C4-2B (cell line): ENCODE results near the gene LENG1.

Experiments
- H3K27ac ChIP-seq: fragments of 450-650 bp; 2 replicates; pipeline ENCODE4 v1.5.1; 2017
- ZFX ChIP-seq: fragments of 450-650 bp; IDR thresholded peaks from 2 replicates; pipeline ENCODE4 v1.6.1; 2017
- TF ChIP-seq, protein P1 (sequence below): fragments of 450-650 bp; conservative IDR thresholded peaks from 2 replicates; pipeline ENCODE4 v1.5.1; 2017; ENCODE audit warnings: mild to moderate bottlenecking

LENG1 gene

DNA sequence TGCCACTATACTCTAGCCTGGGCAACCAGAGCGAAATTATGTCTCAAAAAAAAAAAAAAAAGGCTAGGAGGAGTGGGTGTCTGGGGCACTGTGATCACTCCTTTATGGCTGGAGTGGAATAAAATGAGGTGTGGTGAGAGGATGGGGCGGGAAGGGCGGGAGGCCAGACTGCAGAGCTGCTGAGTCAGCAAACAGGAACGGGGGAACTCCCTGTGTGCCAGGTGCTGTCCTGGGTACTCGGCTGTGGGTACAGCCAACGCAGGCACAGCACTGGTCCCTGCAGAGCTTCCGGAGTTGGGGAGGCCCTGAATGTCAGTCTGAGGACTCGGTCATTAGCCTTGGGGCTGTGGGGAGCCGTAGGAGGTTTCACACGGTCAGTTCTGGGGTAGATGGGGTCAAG lies 38.3 kb downstream of the LENG1 start:
- no peak overlapping the region for H3K27ac ChIP-seq
- TF ChIP-seq, protein P1, sequence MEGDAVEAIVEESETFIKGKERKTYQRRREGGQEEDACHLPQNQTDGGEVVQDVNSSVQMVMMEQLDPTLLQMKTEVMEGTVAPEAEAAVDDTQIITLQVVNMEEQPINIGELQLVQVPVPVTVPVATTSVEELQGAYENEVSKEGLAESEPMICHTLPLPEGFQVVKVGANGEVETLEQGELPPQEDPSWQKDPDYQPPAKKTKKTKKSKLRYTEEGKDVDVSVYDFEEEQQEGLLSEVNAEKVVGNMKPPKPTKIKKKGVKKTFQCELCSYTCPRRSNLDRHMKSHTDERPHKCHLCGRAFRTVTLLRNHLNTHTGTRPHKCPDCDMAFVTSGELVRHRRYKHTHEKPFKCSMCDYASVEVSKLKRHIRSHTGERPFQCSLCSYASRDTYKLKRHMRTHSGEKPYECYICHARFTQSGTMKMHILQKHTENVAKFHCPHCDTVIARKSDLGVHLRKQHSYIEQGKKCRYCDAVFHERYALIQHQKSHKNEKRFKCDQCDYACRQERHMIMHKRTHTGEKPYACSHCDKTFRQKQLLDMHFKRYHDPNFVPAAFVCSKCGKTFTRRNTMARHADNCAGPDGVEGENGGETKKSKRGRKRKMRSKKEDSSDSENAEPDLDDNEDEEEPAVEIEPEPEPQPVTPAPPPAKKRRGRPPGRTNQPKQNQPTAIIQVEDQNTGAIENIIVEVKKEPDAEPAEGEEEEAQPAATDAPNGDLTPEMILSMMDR: no peak
- TF ChIP-seq ZFX: no peak

DNA sequence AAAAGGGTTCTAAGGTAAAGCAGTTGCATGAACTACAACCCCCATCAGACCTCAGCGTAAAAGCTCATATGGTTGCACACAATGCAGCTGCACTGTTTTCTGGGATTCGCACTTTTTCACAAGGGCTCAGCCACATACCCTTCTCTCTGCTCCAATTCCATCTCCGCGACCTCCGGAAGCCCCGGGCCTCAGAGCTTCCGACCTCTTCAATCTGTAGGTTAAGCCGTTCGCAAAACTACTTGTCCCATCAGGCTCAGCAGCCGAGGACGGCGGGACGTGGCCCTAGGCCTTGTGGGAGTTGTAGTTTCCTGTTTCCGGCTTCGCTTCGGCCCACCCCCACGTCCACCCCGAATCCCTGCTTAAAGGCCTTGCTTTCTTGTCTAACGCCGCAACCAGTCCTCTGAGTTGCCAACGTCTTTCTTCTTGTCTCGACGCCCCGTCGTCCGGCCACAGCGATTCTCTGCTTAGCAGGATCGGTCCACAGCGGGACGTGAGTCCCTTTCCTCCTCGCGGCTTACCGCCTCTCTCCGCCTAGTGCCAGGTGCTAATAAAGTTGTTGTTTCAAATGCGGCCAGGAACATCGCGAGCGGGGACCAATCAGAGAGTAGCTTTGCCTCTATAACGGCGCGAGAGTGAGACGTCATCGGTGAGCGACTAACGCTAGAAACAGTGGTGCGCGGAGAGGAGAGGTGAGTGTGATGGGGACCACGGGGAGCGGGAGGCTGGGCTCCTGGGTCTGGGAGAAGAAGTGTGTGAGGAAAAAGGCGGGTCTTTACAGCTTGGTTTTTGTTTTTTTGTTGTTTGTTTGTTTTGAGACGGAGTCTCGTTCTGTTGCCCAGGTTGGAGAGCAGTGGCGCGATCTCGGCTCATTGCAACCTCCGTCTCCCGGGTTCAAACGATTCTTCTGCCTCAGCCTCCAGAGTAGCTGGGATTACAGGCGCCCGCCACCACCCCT lies 44.1 kb downstream of the LENG1 start, which contains the start of the genes PRPF31 and TFPT:
Gene PRPF31 (plus strand): TSS at position 646 of the 955 bp plus-strand sequence. CDS start 2,525 bp downstream, outside the sequence.
Gene TFPT (minus strand): TSS at position 549 of the 955 bp plus-strand sequence. CDS start 388 bp downstream, at position 161.
- peak; percentile 86; the same call in 1 of the 2 replicates for TF ChIP-seq ZFX
- TF ChIP-seq, protein P1: no peak
- peak within 1 kb of the TSS; percentile 77 for H3K27ac ChIP-seq

DNA sequence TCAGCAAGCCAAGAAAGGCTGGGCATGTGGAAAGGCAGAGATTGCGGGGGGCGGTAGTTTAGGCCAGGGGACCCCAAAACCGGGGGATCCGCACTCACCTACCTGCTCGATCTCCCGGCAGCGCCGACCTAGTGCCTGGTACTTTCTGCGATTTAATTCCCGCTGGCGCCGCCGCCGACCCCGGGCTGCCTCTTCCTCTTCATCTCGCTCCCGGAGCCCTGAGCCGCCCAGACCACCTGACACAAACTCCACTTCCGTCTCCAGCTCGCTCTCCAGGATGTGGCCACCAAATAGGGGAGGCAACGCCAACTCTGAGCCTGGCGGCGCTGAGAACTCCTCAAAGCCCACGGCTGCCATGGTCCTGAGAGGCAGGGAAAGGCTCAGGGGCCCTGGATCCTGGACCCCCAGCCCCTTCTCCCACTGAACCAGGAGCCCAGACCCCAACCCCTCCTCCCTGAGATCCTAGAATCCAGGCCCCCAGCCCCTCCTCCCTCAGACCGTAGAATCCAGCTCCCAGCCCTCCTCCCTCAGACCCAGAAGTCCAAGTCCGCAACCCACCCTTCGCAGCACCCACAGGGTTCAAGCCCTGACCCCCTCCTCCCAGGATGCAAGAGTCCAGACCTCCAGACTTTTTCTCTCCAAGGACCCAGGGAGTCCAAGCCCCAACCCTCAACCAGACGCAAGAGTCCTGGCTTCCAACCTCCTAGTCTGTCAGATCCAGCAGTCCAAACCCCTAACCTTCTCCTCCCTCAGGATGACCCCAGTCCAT lies 45.0 kb downstream of the LENG1 start:
- peak overlapping the region; percentile 77 for H3K27ac ChIP-seq
- TF ChIP-seq, protein P1: no peak
- no peak for TF ChIP-seq ZFX

DNA sequence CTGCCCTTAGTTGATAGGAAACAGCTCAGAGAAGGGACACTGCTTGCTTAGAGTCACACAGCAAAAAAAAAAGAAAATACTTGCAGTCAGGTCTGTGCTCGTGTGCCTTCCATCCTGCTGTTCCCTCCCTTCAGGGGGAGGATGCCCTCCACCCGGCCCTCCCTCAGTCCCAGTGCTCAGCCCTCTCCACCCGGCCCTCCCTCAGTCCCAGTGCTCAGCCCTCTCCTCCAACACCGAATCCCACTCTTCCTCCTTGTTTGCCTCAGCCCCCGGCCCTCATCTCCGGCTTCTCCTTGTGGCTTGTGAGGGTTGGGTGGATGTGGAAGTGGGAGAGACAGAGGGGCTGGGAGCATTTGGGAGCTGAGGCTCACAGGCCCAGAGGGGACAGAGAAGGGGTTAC lies 49.9 kb downstream of the LENG1 start:
- TF ChIP-seq, protein P1: no peak
- no peak for TF ChIP-seq ZFX
- H3K27ac ChIP-seq: no peak overlapping the region

DNA sequence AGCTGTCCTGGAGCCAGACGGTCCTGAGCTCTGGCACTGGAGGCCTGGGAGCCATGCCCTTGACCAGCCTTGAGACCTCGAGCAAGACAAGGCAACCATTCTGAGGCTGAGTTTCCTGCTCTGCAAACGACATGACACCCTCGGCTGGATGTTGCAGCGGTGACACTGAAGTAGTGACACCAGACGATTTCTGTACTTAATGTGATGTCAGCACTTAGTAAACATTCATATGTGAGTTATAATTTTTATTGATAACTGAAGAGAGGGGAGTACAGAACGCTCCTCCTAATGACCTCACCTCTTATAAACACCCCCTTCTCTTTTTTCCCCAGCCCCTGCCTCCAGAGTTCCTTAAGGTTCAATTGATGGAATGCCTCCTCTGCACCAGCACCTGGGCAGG lies 51.0 kb downstream of the LENG1 start:
- TF ChIP-seq ZFX: no peak
- TF ChIP-seq, protein P1: no peak
- H3K27ac ChIP-seq: no peak overlapping the region

DNA sequence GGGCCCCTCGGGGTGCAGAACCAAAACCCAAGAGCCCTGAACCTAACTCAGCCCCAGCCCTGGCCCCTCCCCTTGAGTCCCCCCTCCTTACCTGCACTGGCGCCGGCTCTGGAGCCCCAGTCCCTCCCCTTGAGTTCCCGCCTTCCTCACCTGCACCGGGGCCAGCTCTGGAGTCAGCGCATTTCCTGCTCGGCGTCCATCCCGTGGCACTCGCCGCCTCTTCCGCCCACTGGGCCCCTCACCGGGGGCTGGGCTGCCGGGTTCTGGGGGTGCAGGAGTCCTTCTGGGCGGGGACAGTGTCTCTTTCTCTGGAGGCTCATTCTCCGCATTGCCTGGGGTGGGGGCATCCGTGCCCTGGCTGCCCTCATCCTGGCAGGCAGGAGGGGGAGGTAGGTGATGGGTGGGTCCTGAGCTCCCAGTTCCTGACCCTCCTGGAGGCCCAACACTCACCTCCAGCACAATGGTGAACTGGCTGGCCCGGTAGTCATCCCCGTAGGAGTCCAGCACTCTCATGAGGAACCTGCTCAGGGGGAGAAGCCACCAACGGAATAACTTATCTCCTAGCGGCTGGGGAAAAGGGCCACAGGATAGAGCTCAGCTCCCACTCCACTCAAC lies 51.5 kb downstream of the LENG1 start:
- no peak overlapping the region for H3K27ac ChIP-seq
- TF ChIP-seq, protein P1: no peak
- no peak for TF ChIP-seq ZFX
